ENCODE data around the gene OTOS.

OTOS gene

GRCh38 chr2:240121675-240122074 is 18.8 kb downstream of the OTOS start:
- no peak for DNase-seq (ENCODE audit: low read depth in 2 of 2)

DNA sequence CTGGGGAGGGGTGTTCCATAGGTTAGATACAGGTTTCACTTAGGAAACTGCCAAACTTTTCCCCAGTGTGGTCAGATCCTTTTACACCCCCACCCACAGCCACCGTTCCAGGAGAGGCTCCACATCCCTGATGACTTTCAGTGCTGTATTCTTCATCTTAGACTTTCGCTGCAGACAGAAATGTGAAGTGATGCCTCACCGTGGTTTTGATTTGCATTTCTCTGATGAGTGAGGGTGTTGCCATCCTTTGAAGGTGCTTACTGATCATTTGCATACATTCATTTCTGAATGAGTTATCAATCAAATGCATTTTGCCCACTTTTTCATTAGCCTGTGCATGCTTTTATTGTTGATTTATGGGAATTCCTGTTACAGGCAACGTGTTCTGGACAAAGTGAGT is 19.3 kb downstream of the OTOS start:
- DNase-seq (ENCODE audit: low read depth in 2 of 2): no peak

GRCh38 chr2:240114233-240114632 is 26.2 kb downstream of the OTOS start:
- no peak for DNase-seq (ENCODE audit: low read depth in 2 of 2)

DNA sequence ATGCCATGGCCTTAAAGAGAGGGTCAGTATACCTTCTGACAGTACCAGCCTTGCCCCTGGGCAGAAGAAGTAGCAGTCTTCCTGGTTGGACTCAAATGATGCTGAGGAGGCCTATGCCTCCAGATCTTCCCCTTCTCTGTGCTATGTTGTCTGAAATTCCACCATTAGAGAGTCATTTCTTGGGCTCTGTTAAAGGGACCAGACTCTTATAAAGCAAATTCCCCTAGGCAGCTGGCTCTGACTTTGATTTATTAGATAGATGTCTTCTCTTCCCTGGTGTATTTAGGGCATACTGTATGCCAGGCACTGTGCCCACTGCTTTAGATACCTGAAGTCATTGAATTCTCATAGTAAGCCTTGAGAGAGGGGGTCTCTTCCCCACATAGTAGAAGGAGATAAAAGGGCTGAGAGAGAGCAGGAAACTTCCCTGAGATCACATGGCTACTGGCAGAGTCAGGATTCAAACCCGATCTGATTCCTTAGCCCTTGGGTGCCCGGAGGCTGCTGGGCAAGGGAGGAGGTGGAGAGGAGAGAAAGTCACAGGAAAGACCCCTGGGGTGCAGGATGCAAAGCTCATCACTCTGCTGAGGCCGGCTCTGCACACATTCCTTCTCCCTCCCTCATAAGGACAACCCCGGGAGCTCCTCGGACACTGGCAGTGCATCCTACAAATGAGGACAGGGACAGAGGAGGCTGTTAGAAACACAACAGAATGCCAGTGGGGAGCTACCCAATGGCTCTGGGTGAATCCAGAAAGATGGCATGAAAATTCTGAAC is 27.4 kb downstream of the OTOS start:
- no peak for DNase-seq (ENCODE audit: low read depth in 2 of 2)

DNA sequence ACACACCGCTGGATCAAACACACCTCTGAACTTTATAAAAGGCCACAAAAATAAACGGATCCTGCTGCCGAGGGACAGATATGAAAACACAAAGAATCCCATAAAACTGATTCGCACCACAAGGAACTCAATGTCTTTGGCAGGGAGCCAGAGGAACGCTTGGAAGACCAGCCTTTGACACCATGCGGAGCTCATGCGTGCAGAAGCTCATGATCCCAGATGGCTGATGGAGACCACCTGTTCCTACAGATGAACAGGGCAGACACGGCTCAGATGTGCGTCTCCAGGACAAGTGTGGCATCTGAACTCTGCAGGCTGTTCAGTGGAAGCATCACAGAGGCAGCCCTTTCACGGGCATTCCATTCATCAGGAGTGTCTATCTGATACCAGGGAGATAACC is 29.2 kb downstream of the OTOS start:
- no peak for DNase-seq (ENCODE audit: low read depth in 2 of 2)

DNA sequence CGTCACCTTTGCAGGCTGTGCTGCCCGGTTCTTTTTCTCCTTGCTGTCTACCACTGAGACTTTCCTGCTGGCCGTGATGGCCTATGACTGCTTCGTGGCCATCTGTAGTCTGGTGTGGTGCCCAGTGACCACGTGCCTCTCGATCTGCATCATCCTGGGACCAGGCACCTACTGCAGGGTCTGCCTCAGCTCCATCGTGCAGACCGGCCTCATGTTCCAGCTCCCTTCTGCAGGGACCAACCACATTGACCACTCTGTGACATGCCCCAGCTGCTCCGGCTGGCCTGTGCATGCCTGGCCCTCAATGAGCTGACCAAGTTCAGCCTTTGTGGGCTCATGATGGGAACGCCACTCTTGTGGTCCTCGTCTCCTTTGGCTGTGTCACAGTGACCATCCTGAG is 31.1 kb downstream of the OTOS start:
- no peak for DNase-seq (ENCODE audit: low read depth in 2 of 2)

DNA sequence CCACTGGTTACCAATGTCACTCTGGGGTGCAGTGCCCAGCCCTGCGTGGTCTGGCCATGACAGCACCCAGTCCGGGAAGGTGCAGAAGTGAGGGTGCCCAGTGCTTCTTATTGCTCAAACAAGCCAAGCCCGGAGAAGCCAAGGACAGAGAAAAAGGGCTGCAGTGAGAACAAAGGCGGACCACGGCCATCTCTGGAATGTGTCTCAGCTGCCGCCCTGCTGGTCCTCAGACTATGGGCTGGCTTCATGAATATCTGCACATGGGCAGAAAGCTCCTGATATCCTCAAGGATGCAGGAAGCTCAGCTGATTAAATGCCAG is 33.0 kb downstream of the OTOS start:
- no peak for DNase-seq (ENCODE audit: low read depth in 2 of 2)

DNA sequence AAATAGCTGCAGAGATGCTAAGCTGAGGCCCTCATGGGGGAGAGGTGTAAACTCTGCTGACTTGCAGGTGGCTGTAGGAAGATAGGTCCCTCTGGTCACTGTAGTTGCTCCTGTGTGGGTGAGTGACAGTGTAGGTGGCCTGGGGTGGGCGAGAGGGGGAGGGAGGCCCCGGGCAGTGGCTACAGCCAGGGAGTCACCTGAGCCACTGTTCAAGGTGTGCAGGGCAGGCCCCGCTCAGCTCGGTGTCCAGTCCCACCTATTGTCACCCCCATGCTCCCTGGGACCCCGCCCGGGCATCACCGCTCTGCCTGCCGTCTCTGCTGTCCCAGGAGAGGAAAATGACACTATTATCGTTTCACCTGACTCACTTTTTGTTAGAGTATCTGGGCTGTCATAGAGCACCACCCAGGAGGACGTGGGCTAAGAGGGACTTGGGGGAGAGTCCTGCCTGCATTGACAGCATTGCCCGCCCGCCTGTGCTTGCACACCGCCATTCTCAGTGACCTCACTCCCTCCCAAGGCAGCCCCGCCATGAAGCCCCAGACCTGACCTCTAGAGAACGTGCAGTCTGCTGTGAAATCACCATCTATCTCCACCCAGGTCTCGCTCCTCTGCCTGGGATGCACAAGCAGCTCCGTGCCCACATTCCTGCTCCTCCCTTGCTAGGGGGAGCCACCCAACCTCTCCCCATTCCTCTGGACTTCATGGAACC is 33.5 kb downstream of the OTOS start:
- no peak for DNase-seq (ENCODE audit: low read depth in 2 of 2)

GRCh38 chr2:240105982-240106381 is 34.5 kb downstream of the OTOS start:
- no peak for DNase-seq (ENCODE audit: low read depth in 2 of 2)

- no peak for DNase-seq (ENCODE audit: low read depth in 2 of 2)
Measured at GRCh38 chr2:240103136-240103535, 37.3 kb downstream of the OTOS start.

- no peak for DNase-seq (ENCODE audit: low read depth in 2 of 2)
Measured at GRCh38 chr2:240098349-240098748, 42.1 kb downstream of the OTOS start.

DNA sequence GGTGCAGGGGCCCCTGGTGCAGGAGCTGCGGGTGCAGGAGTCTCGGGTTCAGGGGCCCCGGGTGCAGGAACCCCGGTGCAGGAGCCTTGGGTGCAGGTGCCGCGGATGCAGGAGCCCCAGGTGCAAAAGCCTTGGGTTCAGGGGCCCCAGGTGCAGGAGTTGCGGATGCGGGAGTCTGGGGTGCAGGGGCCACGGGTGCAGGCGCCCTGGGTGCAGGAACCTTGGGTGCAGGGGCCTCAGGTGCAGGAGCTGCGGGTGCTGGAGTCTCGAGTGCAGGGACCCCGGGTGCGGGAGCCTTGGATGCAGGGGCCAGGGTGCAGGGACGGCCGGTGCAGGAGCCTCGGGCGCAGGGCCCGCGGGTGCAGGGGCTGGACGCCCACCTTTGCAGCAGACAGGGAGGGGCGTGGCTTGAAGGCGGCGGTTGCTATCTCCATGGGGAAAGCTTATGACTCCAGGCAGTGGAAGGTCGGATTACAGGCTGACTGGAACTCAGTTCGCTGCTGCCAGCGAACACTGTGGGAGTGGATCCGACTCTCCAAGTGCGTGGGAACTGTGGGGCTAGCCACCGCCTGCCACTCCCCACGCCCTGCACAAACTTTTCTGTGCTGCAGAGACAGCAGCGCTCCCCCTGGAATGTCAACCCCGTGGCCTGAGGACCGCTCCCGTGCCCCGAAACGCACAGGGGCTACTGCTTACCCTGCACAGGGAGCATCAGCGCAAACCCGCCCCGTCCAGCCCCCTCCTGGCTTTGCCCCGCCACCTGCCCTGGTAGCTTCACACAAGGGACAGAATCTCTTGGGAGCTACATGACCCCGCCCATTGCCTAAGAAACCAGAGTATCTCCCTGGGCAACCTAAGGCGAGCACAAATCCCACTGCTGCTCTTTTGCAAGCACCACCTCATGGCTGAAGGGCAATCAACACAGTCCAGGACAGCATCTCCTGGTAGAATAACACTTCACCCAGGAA is 44.6 kb downstream of the OTOS start:
- no peak for DNase-seq (ENCODE audit: low read depth in 2 of 2)

DNA sequence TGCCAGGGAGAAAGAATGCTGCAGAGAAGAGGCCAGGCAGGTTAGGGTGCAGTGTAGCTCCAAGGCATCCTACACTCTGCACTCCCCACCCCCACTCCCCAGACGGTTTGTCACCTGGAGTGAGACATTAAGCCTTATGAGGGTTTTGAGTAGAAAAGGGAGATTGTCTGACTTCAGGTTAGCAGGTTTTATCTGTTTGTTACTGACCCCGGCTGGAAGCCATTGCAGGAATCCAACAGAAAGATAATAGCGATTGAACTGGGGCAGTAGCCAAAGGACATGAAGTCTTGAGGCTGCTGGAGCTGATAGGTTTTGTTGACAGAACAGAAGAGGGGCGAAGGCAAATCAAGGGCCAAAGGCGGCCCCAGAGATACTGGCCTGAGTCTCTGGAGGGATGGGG is 51.2 kb downstream of the OTOS start:
- DNase-seq (ENCODE audit: low read depth in 2 of 2): no peak

Measured in stimulated activated CD4-positive, alpha-beta T cell treated with anti-CD3 and anti-CD28 coated beads, Interleukin-1b, Interleukin-23, amount 100 ng/mL, for 1 hour (primary cell).